Ovary (tissue), 9 donors: ENCODE measurements around the gene CIAPIN1. TPM values are rescaled to one million over a fixed set of nuclear protein-coding genes. Genes with fewer than 3 reads are reported as not detected.

Experiments
- DNase-seq, 5 donors: peaks; one replicate each; pipeline ENCODE4 v3.0.0-alpha.2; 2019 to 2020
- H3K27ac ChIP-seq, 2 donors: fragments of 200-600 bp; one replicate each; pipeline versions ENCODE4 v1.5.1 to v1.8.0; 2019 to 2022
- H3K27me3 ChIP-seq: fragments of 200-600 bp; one replicate; pipeline ENCODE4 v1.8.0; 2022
- H3K36me3 ChIP-seq: fragments of 200-600 bp; sonication (generic); one replicate; pipeline ENCODE4 v1.5.1; 2019
- H3K4me1 ChIP-seq: one replicate; pipeline ENCODE4 v1.8.1; 2013; ENCODE audit warnings: mild to moderate bottlenecking, moderate library complexity; ENCODE audit not compliant: insufficient read depth
- H3K4me3 ChIP-seq: fragments of 200-600 bp; sonication (generic); one replicate; pipeline ENCODE4 v1.5.1; 2017
- H3K9me3 ChIP-seq, 2 donors: fragments of 200-600 bp in 1 of 2; sonication (generic) in 1 of 2; one replicate each; pipeline versions ENCODE4 v1.5.1 to v1.8.1; 2013 to 2019; ENCODE audit warnings: mild to moderate bottlenecking in 1 of 2, moderate library complexity in 1 of 2
- EP300 ChIP-seq: sonication (generic); formaldehyde crosslinking; IDR thresholded peaks from one replicate; pipeline ENCODE4 v1.6.1; 2017; ENCODE audit warnings: antibody characterized with exemption
- POLR2A ChIP-seq: fragments of 450-650 bp; IDR thresholded peaks from one replicate; pipeline ENCODE4 v1.6.1; 2017; ENCODE audit warnings: antibody characterized with exemption, mild to moderate bottlenecking, moderate library complexity
- WGBS, 3 donors: extraction: QIAGEN DNeasy Blood & Tissue Kit in 1 of 3; methylation state at CpG; one replicate each; pipeline versions ENCODE4 v1.1.5 to v1.1.7; 2013 to 2017; 5-methylcytosine and 5-hydroxymethylcytosine counted together
- intact Hi-C, 4 donors: fragments of 100-400 bp; cut with DNase I; formaldehyde crosslinking; loops; one replicate each; pipeline versions ENCODE4 v1.11.0 to v1.15.1; 2022 to 2023
- polyA plus RNA-seq, 2 donors: library from polyadenylated mRNA; stranded (reverse); fragments of 200-250 nt in 1 of 2; fragments of 350-450 nt in 1 of 2; fragmentation: Illumina TruSeq in 1 of 2; extraction: RNeasy Lipid Tissue Mini Kit (QIAGEN cat#74804) in 1 of 2; gene quantifications; one replicate each; pipeline ENCODE4 v1.2.3, GENCODE V29; 2013 to 2014
- total RNA-seq, 7 donors: library from RNA; depleted of rRNA in 2 of 7; stranded (reverse); fragments of >200 nt in 2 of 7; fragmentation: NEBNext Ultra II Directional in 3 of 7; extraction: Animal tissue kit (Norgen Biotek cat#: 25700) in 3 of 7; gene quantifications; one replicate each; pipeline versions ENCODE4 v1.1.0 to v1.2.4, GENCODE V29; 2016 to 2023
- TF ChIP-seq, protein P1 (sequence below), 3 donors: fragments of 450-650 bp in 2 of 3; fragments of 200-600 bp in 1 of 3; IDR thresholded peaks; one replicate each; pipeline versions ENCODE4 v1.5.1 to v1.8.0; 2016 to 2022; ENCODE audit warnings: antibody characterized with exemption in 3 of 3, mild to moderate bottlenecking in 1 of 3
- donor health status: DM: no; HTN: no; CAD: no; lungs with moderate emphysema.
- donor health status: DM: no; HTN: no; CAD: no.
- donor health status: Bipolar disorder and iron deficiency.
- donor health status: DM: yes; HTN: yes; CAD: no.
- donor health status: DM: no; HTN: no; CAD: no.
- donor health status: DM: yes; HTN: yes; CAD: no.

Gene CIAPIN1
- total and polyA plus RNA-seq, 9 donors = 9.2 to 33.5 (median 20.8) TPM

DNA sequence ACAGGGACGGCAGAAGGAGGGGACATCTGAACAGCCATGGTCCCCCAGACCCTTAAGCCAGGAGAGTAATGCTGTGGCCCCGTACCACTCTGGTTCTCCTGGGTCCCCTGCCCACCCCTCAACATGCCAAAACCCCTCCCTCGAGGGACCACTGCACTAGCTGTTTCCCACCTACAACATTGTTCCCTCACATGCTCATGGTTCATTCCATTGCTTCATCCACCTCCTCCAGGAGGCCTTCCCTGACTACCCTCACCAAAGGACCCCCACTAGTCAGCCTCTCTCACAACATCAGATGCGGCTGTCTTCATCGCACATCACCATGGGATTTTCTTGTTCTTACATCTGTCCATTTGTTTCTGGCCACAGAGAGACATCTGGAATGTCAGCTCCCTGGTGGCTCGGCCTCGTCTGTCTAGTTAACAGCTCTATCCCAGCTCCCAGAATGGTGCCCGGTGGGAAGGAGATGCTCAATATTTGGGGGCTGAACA lies 37.4 kb upstream of the CIAPIN1 start:
- Histone ChIP-seq H3K36me3 (no peaks in the 10 kb centered on the region), H3K4me1 (peaks cover 16% of the 10 kb centered on the region), H3K27ac (no peak overlapping the region), H3K27me3 (no peaks in the 10 kb centered on the region), H3K9me3 (no peaks in the 10 kb centered on the region), H3K4me3 (no peak overlapping the region)
- no peak for DNase-seq
- TF ChIP-seq, protein P1, sequence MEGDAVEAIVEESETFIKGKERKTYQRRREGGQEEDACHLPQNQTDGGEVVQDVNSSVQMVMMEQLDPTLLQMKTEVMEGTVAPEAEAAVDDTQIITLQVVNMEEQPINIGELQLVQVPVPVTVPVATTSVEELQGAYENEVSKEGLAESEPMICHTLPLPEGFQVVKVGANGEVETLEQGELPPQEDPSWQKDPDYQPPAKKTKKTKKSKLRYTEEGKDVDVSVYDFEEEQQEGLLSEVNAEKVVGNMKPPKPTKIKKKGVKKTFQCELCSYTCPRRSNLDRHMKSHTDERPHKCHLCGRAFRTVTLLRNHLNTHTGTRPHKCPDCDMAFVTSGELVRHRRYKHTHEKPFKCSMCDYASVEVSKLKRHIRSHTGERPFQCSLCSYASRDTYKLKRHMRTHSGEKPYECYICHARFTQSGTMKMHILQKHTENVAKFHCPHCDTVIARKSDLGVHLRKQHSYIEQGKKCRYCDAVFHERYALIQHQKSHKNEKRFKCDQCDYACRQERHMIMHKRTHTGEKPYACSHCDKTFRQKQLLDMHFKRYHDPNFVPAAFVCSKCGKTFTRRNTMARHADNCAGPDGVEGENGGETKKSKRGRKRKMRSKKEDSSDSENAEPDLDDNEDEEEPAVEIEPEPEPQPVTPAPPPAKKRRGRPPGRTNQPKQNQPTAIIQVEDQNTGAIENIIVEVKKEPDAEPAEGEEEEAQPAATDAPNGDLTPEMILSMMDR (IDR thresholded peaks at IDR 0.05) = no peak
- TF ChIP-seq EP300 (no peak), POLR2A (no peak)
- intact Hi-C loops = no loop called here
- WGBS, 3 donors = 85 to 87% (median 87%) methylated on average over 7 to 8 of the region's 8 CpGs

DNA sequence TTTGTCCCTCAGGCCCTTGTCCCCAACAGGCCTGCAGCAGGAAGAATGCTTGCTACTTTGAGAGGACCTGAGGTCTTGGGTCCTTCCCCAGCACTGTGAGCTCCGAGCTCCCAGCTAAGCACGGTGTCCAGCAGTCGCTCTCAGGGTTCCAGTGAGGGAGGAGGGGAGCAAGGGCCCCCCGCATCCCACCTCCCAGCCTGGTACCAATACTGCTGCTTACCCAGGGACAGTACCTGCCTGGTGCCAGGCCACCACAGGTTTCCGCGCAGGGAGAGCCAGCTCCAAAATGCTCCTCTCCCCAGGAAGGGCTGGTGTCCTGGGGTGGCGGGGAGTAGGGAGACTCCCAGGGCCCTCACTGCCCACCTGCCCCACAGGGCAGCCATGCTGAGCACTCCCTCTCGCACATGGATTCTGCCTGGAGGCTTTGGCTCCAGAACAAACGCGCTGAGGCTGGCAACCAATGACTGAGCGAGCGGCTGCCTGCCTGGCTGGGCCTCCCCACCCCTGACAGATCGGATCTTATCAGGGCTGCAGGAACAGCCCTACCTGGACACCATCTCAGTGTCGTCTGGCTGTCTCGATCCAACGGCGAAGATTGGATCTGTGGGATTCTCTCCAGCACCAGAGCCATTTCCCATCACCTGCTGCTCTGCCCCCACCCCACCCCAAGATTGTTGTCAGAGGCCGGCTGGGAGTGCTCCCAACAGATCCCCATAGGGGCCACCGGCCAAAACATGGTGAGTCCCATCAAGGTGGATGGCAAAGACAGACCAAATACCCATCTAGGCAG lies 36.7 kb upstream of the CIAPIN1 start:
- intact Hi-C loops = no loop called here
- DNase-seq = peak in 1 of 5 donors; percentile 36

DNA sequence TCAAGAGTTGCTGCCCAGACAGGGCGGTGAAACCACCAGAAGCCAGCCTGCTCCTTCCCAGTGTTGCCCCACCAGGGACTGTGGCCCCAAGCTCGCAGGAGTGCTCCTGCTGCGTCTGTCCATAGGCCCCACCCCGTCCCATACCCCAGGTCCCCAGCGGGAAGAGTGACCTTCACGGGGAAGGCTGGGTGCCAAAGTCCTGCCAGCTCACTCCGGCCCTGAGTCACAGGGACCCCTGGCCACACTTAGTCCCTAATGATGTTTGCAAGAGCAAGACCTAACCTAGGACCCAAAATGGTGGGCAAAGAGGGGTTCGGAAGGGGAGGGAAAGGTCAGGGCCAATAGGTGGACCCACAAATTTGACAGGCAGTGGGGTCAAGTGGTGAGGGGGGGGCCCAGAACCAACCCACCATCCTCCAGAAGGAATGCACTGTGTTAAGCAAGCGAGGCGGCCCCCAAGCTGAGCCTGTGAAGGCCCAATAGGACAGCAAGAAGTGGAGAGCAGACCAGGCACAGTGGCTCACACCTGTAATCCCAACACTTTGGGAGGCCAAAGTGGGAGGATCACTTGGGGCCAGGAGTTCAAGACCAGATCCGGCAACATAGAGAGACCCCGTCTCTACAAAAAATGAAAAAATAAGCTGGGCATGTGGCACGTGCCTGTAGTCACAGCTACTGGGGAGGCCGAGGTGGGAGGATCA lies 35.8 kb upstream of the CIAPIN1 start:
- Histone ChIP-seq H3K27ac (no peak overlapping the region), H3K4me1 (peaks cover 25% of the 10 kb centered on the region), H3K9me3 (no peaks in the 10 kb centered on the region), H3K36me3 (no peaks in the 10 kb centered on the region), H3K4me3 (no peak overlapping the region), H3K27me3 (no peaks in the 10 kb centered on the region)
- WGBS, 3 donors = 70 to 78% (median 71%) methylated on average over 13 to 14 of the region's 14 CpGs
- DNase-seq = no peak
- intact Hi-C loops = no loop called here
- TF ChIP-seq EP300 (no peak), POLR2A (no peak)
- TF ChIP-seq, protein P1 (IDR thresholded peaks at IDR 0.05) = no peak

More for the DNA sequence above, 36.7 kb upstream of the CIAPIN1 start:
- no peaks in the 10 kb centered on the region for H3K36me3 ChIP-seq
- no peak overlapping the region for H3K4me3 ChIP-seq
- TF ChIP-seq, protein P1 (IDR thresholded peaks at IDR 0.05) = no peak
- TF ChIP-seq EP300 (no peak), POLR2A (no peak)
- no peaks in the 10 kb centered on the region for H3K9me3 ChIP-seq
- H3K4me1 ChIP-seq = peaks cover 22% of the 10 kb centered on the region
- 76 to 83% (median 78%) methylated on average over 13 to 19 of the region's 19 CpGs for WGBS, 3 donors
- no peaks in the 10 kb centered on the region for H3K27me3 ChIP-seq
- no peak overlapping the region for H3K27ac ChIP-seq

DNA sequence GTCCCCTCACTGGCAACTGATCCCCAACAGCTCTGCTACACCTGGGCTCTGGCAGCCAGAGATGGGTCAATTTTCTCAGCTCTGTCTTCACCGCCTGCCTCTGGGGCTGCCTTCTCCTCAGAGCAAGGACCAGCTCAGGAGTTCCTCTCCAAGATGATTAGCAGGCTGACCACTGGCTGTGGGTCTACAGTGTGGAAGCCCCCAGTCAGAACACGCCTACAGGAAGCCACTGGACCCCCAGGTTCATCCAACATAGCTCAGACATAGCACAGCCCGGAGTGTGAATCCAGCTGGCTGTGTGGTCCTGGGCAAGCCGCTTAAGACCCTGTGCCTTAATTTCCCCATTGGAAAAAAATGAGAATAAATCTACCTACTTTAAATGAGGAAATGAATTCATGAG lies 34.2 kb upstream of the CIAPIN1 start:
- no peak for DNase-seq
- 90 to 96% (median 91%) methylated on average over 4 of the region's 4 CpGs for WGBS, 3 donors
- H3K4me3 ChIP-seq = no peak overlapping the region
- no peaks in the 10 kb centered on the region for H3K27me3 ChIP-seq
- no peaks in the 10 kb centered on the region for H3K36me3 ChIP-seq
- intact Hi-C loops = no loop called here
- no peak overlapping the region for H3K27ac ChIP-seq
- peaks cover 22% of the 10 kb centered on the region for H3K4me1 ChIP-seq
- TF ChIP-seq, protein P1 (IDR thresholded peaks at IDR 0.05) = no peak
- no peak for TF ChIP-seq POLR2A
- no peak for TF ChIP-seq EP300
- no peaks in the 10 kb centered on the region for H3K9me3 ChIP-seq
